GM12878 (cell line): ENCODE measurements around the gene RAPGEF1. TPM values are rescaled to one million over a fixed set of nuclear protein-coding genes. Genes with fewer than 3 reads are reported as not detected.
A peak's percentile ranks its signal among the peaks of the same experiment; 100 is the strongest.

Experiments used
- ATAC-seq: fragments of 200-7000 bp; cut with Tn5 transposase; 3 replicates; pipeline ENCODE4 v1.9.1; 2020; ENCODE audit warnings: mild to moderate bottlenecking, moderate library complexity
- BruUV-seq: library from RNA; stranded (reverse); fragments of 400-500 nt; replicated peaks from 2 replicates; lab custom pipeline; 2021; lab: Mats Ljungman, UMichigan
- CTCF ChIA-PET: fragments of 300-600 bp; sonication (Branson Sonifier 250); formaldehyde crosslinking; extraction: SDS; loops from one replicate; lab custom pipeline; 2021; ENCODE audit warnings: inconsistent platforms; lab: Yijun Ruan, JAX
- POLR2A ChIA-PET: fragments of 350-600 bp; formaldehyde crosslinking; extraction: SDS; loops from one replicate; lab custom pipeline; 2021; ENCODE audit warnings: inconsistent platforms; lab: Charles Lee
- RAD21 ChIA-PET: fragments of 300-600 bp; sonication (Branson Sonifier 250); formaldehyde crosslinking; loops from one replicate; lab custom pipeline; 2023; ENCODE audit warnings: antibody characterized with exemption; ENCODE audit not compliant: unreplicated experiment; lab: Charles Lee
- SMC1A ChIA-PET: fragments of 300-600 bp; sonication (Branson Sonifier 250); formaldehyde crosslinking; loops from one replicate; lab custom pipeline; 2023; ENCODE audit not compliant: unreplicated experiment, uncharacterized antibody; lab: Charles Lee
- DNase-seq: peaks from one replicate; pipeline ENCODE4 v3.0.0-alpha.2; 2011; ENCODE audit warnings: low read depth, low spot score
- FAIRE-seq: peaks from 3 replicates; lab custom pipeline; 2011; peaks lifted over from hg19 to GRCh38; lab: Jason Lieb, UNC
- H2AFZ ChIP-seq: 2 replicates; pipeline ENCODE4 v1.6.0; 2011; ENCODE audit warnings: low read depth, low read length, control low read depth; ENCODE audit not compliant: control insufficient read depth
- H3K27ac ChIP-seq: 2 replicates; pipeline ENCODE4 v1.5.1; 2011; ENCODE audit warnings: control low read depth; ENCODE audit not compliant: control insufficient read depth, insufficient read depth
- H3K27me3 ChIP-seq, 2 experiments: replicated peaks in 1 of 2; 2 replicates each; pipeline versions ENCODE4 v1.6.0 to v1.6.1; 2011; ENCODE audit warnings: low read length in 1 of 2; ENCODE audit not compliant: control insufficient read depth in 2 of 2, insufficient read depth in 2 of 2
- H3K36me3 ChIP-seq, 2 experiments: 2 replicates each; pipeline ENCODE4 v1.5.1; 2011; ENCODE audit warnings: low read length in 1 of 2; ENCODE audit not compliant: control insufficient read depth in 2 of 2, insufficient read depth in 2 of 2
- H3K4me1 ChIP-seq: 2 replicates; pipeline ENCODE4 v1.6.1; 2011; ENCODE audit warnings: mild to moderate bottlenecking, low read length, moderate library complexity, mixed read lengths; ENCODE audit not compliant: control insufficient read depth, insufficient read depth
- H3K4me2 ChIP-seq: 2 replicates; pipeline ENCODE4 v1.6.0; 2011; ENCODE audit warnings: control low read depth; ENCODE audit not compliant: control insufficient read depth, insufficient read depth
- H3K4me3 ChIP-seq: fragments of 200-600 bp; sonication (generic); 2 replicates; pipeline ENCODE4 v1.5.1; 2016
- H3K79me2 ChIP-seq: 2 replicates; pipeline ENCODE4 v1.6.0; 2011; ENCODE audit warnings: low read length; ENCODE audit not compliant: control insufficient read depth, insufficient read depth
- H3K9ac ChIP-seq: 2 replicates; pipeline ENCODE4 v1.8.0; 2011; ENCODE audit warnings: low read length, control low read depth, mixed read lengths; ENCODE audit not compliant: control insufficient read depth, insufficient read depth
- H3K9me3 ChIP-seq: replicated peaks from 3 replicates; pipeline ENCODE4 v1.5.1; 2011; ENCODE audit warnings: mild to moderate bottlenecking, low read length; ENCODE audit not compliant: control insufficient read depth, insufficient read depth
- H4K20me1 ChIP-seq: 2 replicates; pipeline ENCODE4 v1.6.0; 2011; ENCODE audit not compliant: control insufficient read depth, insufficient read depth
- CREB1 ChIP-seq: IDR thresholded peaks from 2 replicates; pipeline ENCODE4 v1.6.1; 2012; ENCODE audit warnings: low read depth, mild to moderate bottlenecking, inconsistent platforms
- ETV6 ChIP-seq, 2 experiments: fragments of 450-650 bp in 1 of 2; IDR thresholded peaks in 1 of 2; conservative IDR thresholded peaks in 1 of 2; 2 replicates each; pipeline ENCODE4 v1.6.1; 2014; ENCODE audit warnings: antibody characterized with exemption in 1 of 2, borderline replicate concordance in 1 of 2, low read depth in 1 of 2, mild to moderate bottlenecking in 1 of 2, moderate library complexity in 1 of 2
- NR2F1 ChIP-seq: fragments of 450-650 bp; conservative IDR thresholded peaks from 2 replicates; pipeline ENCODE4 v1.6.1; 2017; ENCODE audit warnings: mild to moderate bottlenecking
- POLR2AphosphoS5 ChIP-seq: IDR thresholded peaks from 2 replicates; pipeline ENCODE4 v1.6.1; 2011; ENCODE audit warnings: mild to moderate bottlenecking, low read length, inconsistent platforms
- RUNX3 ChIP-seq: IDR thresholded peaks from 2 replicates; pipeline ENCODE4 v1.6.1; 2012; ENCODE audit warnings: low read length, inconsistent platforms
- SMC3 ChIP-seq: IDR thresholded peaks from 2 replicates; pipeline ENCODE4 v1.6.1; 2011; ENCODE audit warnings: low read length, improper control_type of control experiment, borderline replicate concordance
- SPI1 ChIP-seq: IDR thresholded peaks from 2 replicates; pipeline ENCODE4 v1.6.1; 2011; ENCODE audit warnings: low read depth, mild to moderate bottlenecking, low read length, moderate library complexity, borderline replicate concordance; ENCODE audit not compliant: insufficient read depth
- TBL1XR1 ChIP-seq: IDR thresholded peaks from 2 replicates; pipeline ENCODE4 v1.6.1; 2012; ENCODE audit warnings: low read depth, low read length, improper control_type of control experiment
- ZBTB33 ChIP-seq: fragments of 450-650 bp; IDR thresholded peaks from 2 replicates; pipeline ENCODE4 v1.6.1; 2017; ENCODE audit warnings: mild to moderate bottlenecking
- ZNF384 ChIP-seq: IDR thresholded peaks from 2 replicates; pipeline ENCODE4 v1.6.1; 2012; ENCODE audit warnings: low read depth, mild to moderate bottlenecking, low read length, improper control_type of control experiment, borderline replicate concordance
- WGBS: methylation state at CpG from one replicate; pipeline ENCODE4 v1.1.6; 2016; ENCODE audit warnings: low lambda C conversion rate; ENCODE audit not compliant: insufficient replicate concordance, insufficient coverage; ENCODE audit errors: missing lambda C conversion rate; 5-methylcytosine and 5-hydroxymethylcytosine counted together
- in situ Hi-C: fragments of 300-500 bp; cut with MboI; formaldehyde crosslinking; loops from 9 replicates; pipeline ENCODE4 v1.14.3; 2018; ENCODE audit warnings: mixed read lengths
- intact Hi-C: fragments of 100-400 bp; cut with micrococcal nuclease; formaldehyde crosslinking; loops from one replicate; pipeline ENCODE4 v1.14.2; 2022; ENCODE audit not compliant: unreplicated experiment
- polyA plus RNA-seq, 11 experiments: library from polyadenylated mRNA; depleted of rRNA in 4 of 11; unstranded in 6 of 11; stranded (reverse) in 5 of 11; fragments of >200 nt; fragmentation: Nextera tagmentation in 4 of 11; fragmentation: Illumina TruSeq in 1 of 11; extraction: Ambion mirVana in 4 of 11; extraction: Trizol in 1 of 11; gene quantifications; 1 replicate in 1 of 11; 2 replicates in 10 of 11; pipeline versions ENCODE4 v1.2.1 to v1.2.3, GENCODE V29; 2011 to 2016; ENCODE audit warnings: inconsistent platforms in 2 of 11, missing spikeins in 2 of 11, low read depth in 1 of 11
- total RNA-seq, 4 experiments: library from RNA; depleted of rRNA in 3 of 4; stranded (reverse); fragments of >200 nt in 3 of 4; fragmentation: Illumina TruSeq in 1 of 4; extraction: Trizol in 1 of 4; gene quantifications; 2 replicates each; pipeline versions ENCODE4 v1.2.1 to v1.2.3, GENCODE V29; 2013 to 2021

The RAPGEF1 gene
- total and polyA plus RNA-seq, 10 of the 15 experiments (the other 5 are each of a cell fraction or from before 2014, with no cell fraction given), result 0.42 to 113 (median 45.9) TPM

- ChIA-PET POLR2A (interaction anchor here (0.8 to 5.2 kb wide), 16 partner anchors 8 to 114 kb away, joined by 3 to 54 read pairs (median 7); no protein-coding TSS in a partner anchor), CTCF (interaction anchor here (0.7 to 3.5 kb wide), 20 partner anchors 8 to 136 kb away, joined by 3 to 23 read pairs (median 7); partner anchors contain the start of gene RAPGEF1), RAD21 (interaction anchor here (0.8 to 4.5 kb wide), 20 partner anchors 8 to 226 kb away, joined by 3 to 52 read pairs (median 18); partner anchors contain the start of gene RAPGEF1), SMC1A (interaction anchor here (0.7 to 5.9 kb wide), 22 partner anchors 8 to 121 kb away, joined by 3 to 58 read pairs (median 6); no protein-coding TSS in a partner anchor)
- Histone ChIP-seq H3K9ac (peak overlapping the region; percentile 59; the same call in 1 of the 2 replicates), H3K9me3 (no peaks in the 10 kb centered on the region; the same call in 2 of the 3 replicates), H3K36me3 (peaks cover 30 to 34% of the 10 kb centered on the region in 2 experiments), H3K4me3 (no peak overlapping the region; the same call in 1 of the 2 replicates), H2AFZ (no peak overlapping the region), H3K27ac (peak overlapping the region; percentile 89), H3K79me2 (peaks cover 14% of the 10 kb centered on the region), H3K27me3 (no peaks in the 10 kb centered on the region), H4K20me1 (no peaks in the 10 kb centered on the region), H3K4me2 (peak overlapping the region; percentile 73), H3K4me1 (peaks cover 32% of the 10 kb centered on the region)
- intact Hi-C loops, result loop anchor here (5.0 kb wide), 1 partner anchor 115 kb away; no protein-coding TSS in a partner anchor
- TF ChIP-seq NR2F1 (peak; percentile 57), ETV6 (conservative IDR thresholded peaks at IDR 0.05 in 1 of 2, IDR thresholded peaks at IDR 0.05 in 1 of 2; ENCODE audit: borderline replicate concordance in 1 of 2, low read depth in 1 of 2) (peak in 1 of 2 experiments; percentile 48; a peak in 2 of 4 replicates), CREB1 (0 out of 2 replicates have a peak, but pooled peaks have one; percentile 7), TBL1XR1 (no peak), POLR2AphosphoS5 (0 out of 2 replicates have a peak, but pooled peaks have one; percentile 4), RUNX3 (peak; percentile 46), SPI1 (peak; percentile 90), SMC3 (peak; percentile 4; the same call in 1 of the 2 replicates), ZNF384 (peak; percentile 50; the same call in 1 of the 2 replicates), ZBTB33 (no peak)
- in situ Hi-C loops, result no loop called here
- ATAC-seq, result peak; percentile 64
- peak; percentile 48 for DNase-seq
- 4% methylated on average over 4 of the region's 4 CpGs for WGBS
- no TSS peak for BruUV-seq
- peak; percentile 97 for FAIRE-seq
Measured at GRCh38 chr9:131622523-131622922, 117.4 kb downstream of the RAPGEF1 start.
